HCT116 (cell line): ENCODE results near the gene UBE2D2. TPM values are rescaled to one million over a fixed set of nuclear protein-coding genes. Genes with fewer than 3 reads are reported as not detected.
A peak's percentile ranks its signal among the peaks of the same experiment; 100 is the strongest.

Source experiments
- ATAC-seq: fragments of 200-7000 bp; cut with Tn5 transposase; 2 replicates; pipeline ENCODE4 v1.9.1; 2020; ENCODE audit warnings: mild to moderate bottlenecking, moderate library complexity
- BruUV-seq: library from RNA; stranded (reverse); fragments of 400-500 nt; replicated peaks from 2 replicates; lab custom pipeline; 2021; lab: Mats Ljungman, UMichigan
- CTCF ChIA-PET: fragments of 300-600 bp; sonication (Branson Sonifier 250); formaldehyde crosslinking; loops from one replicate; lab custom pipeline; 2021; ENCODE audit warnings: antibody characterized with exemption; lab: Charles Lee
- POLR2A ChIA-PET: fragments of 300-600, 350-600 bp; sonication (Branson Sonifier 250); formaldehyde crosslinking; loops from one replicate; lab custom pipeline; 2021; ENCODE audit warnings: antibody characterized with exemption; lab: Charles Lee
- RAD21 ChIA-PET, 2 experiments: fragments of 300-600 bp; sonication (Branson Sonifier 250); formaldehyde crosslinking; loops; one replicate each; lab custom pipeline; 2023; ENCODE audit warnings: low total read pairs in 2 of 2; ENCODE audit not compliant: uncharacterized antibody in 2 of 2, unreplicated experiment in 2 of 2, low non-redundant PET in 1 of 2; lab: Charles Lee
- DNase-seq: peaks from one replicate; pipeline ENCODE4 v3.0.0-alpha.2; 2010; ENCODE audit warnings: low read depth, low spot score
- H2AFZ ChIP-seq: fragments of 200-600 bp; shearing (Covaris generic), sonication (generic); 2 replicates; pipeline ENCODE4 v1.6.1; 2017; ENCODE audit warnings: low read depth, mixed run types, mixed read lengths, antibody characterized with exemption, low read length; ENCODE audit not compliant: poor library complexity, severe bottlenecking
- H3K27ac ChIP-seq: 2 replicates; pipeline ENCODE4 v1.5.1; 2012; ENCODE audit warnings: low read depth, low read length
- H3K27me3 ChIP-seq: fragments of 200-600 bp; sonication (generic); 2 replicates; pipeline ENCODE4 v1.6.1; 2016; ENCODE audit warnings: mixed run types, low read length, mixed read lengths; ENCODE audit not compliant: insufficient read depth
- H3K36me3 ChIP-seq, 2 experiments: fragments of 200-500 bp in 1 of 2; fragments of 200-600 bp in 1 of 2; sonication (Bioruptor generic) in 1 of 2; sonication (generic) in 1 of 2; 2 replicates each; pipeline versions ENCODE4 v1.5.1 to v1.6.1; 2014 to 2016; ENCODE audit warnings: low read length in 2 of 2, inconsistent platforms in 1 of 2, mixed read lengths in 1 of 2, mixed run types in 1 of 2; ENCODE audit not compliant: insufficient read depth in 2 of 2, control insufficient read depth in 1 of 2
- H3K4me1 ChIP-seq, 2 experiments: fragments of 200-600 bp in 1 of 2; sonication (generic) in 1 of 2; 2 replicates each; pipeline versions ENCODE4 v1.5.1 to v1.6.1; 2012 to 2017; ENCODE audit warnings: low read length in 2 of 2, inconsistent platforms in 1 of 2, mild to moderate bottlenecking in 1 of 2, mixed read lengths in 1 of 2, mixed run types in 1 of 2, moderate library complexity in 1 of 2; ENCODE audit not compliant: insufficient read depth in 2 of 2, control insufficient read depth in 1 of 2
- H3K4me2 ChIP-seq: fragments of 200-600 bp; sonication (generic); 2 replicates; pipeline ENCODE4 v1.6.1; 2017; ENCODE audit warnings: mixed run types, low read length, mixed read lengths
- H3K4me3 ChIP-seq, 2 experiments: fragments of 200-600 bp in 1 of 2; sonication (generic) in 1 of 2; replicated peaks in 1 of 2; 2 replicates each; pipeline ENCODE4 v1.5.1; 2011 to 2016; ENCODE audit warnings: low read length in 2 of 2, control low read depth in 1 of 2, low read depth in 1 of 2, mild to moderate bottlenecking in 1 of 2, mixed read lengths in 1 of 2, mixed run types in 1 of 2
- H3K79me2 ChIP-seq: fragments of 200-600 bp; sonication (generic); 2 replicates; pipeline ENCODE4 v1.6.1; 2017; ENCODE audit warnings: mild to moderate bottlenecking, mixed run types, low read length, moderate library complexity, mixed read lengths; ENCODE audit not compliant: insufficient read depth
- H3K9ac ChIP-seq: fragments of 200-600 bp; sonication (generic); 2 replicates; pipeline ENCODE4 v1.6.1; 2016; ENCODE audit warnings: low read length, mixed read lengths
- H3K9me2 ChIP-seq: fragments of 200-600 bp; sonication (generic), shearing (Covaris generic); 2 replicates; pipeline ENCODE4 v1.6.1; 2017; ENCODE audit warnings: mixed run types, mild to moderate bottlenecking, moderate library complexity; ENCODE audit not compliant: insufficient read depth
- H3K9me3 ChIP-seq, 2 experiments: fragments of 200-500 bp in 1 of 2; fragments of 200-600 bp in 1 of 2; sonication (Bioruptor generic) in 1 of 2; sonication (generic) in 1 of 2; 2 replicates each; pipeline ENCODE4 v1.6.1; 2014 to 2017; ENCODE audit warnings: low read length in 2 of 2, mixed read lengths in 2 of 2, inconsistent platforms in 1 of 2, low read depth in 1 of 2, mild to moderate bottlenecking in 1 of 2, mixed run types in 1 of 2, moderate library complexity in 1 of 2; ENCODE audit not compliant: control insufficient read depth in 1 of 2, insufficient read depth in 1 of 2
- H4K20me1 ChIP-seq: fragments of 200-600 bp; sonication (generic), shearing (Covaris generic); 2 replicates; pipeline ENCODE4 v1.6.1; 2017; ENCODE audit warnings: mixed run types, mild to moderate bottlenecking, moderate library complexity; ENCODE audit not compliant: insufficient read depth
- CEBPB ChIP-seq: IDR thresholded peaks from 2 replicates; pipeline ENCODE4 v1.6.1; 2012; ENCODE audit warnings: low read depth
- CTCF ChIP-seq, 3 experiments: fragments of 200-600 bp in 1 of 3; sonication (generic) in 1 of 3; IDR thresholded peaks in 2 of 3; conservative IDR thresholded peaks in 1 of 3; 2 replicates each; pipeline ENCODE4 v1.5.1; 2012 to 2017; ENCODE audit warnings: low read depth in 2 of 3, low read length in 2 of 3, antibody characterized with exemption in 1 of 3, borderline replicate concordance in 1 of 3, control low read depth in 1 of 3, mild to moderate bottlenecking in 1 of 3, mixed read lengths in 1 of 3, mixed run types in 1 of 3, moderate library complexity in 1 of 3; ENCODE audit not compliant: insufficient read depth in 1 of 3
- ELF1 ChIP-seq: IDR thresholded peaks from 2 replicates; pipeline ENCODE4 v1.6.1; 2012; ENCODE audit warnings: low read depth, borderline replicate concordance
- EZH2 ChIP-seq: fragments of 200-600 bp; sonication (generic); IDR thresholded peaks from 2 replicates; pipeline ENCODE4 v1.6.1; 2017; ENCODE audit warnings: antibody characterized with exemption, mixed run types
- EZH2phosphoT487 ChIP-seq: fragments of 200-600 bp; IDR thresholded peaks from 2 replicates; pipeline ENCODE4 v1.6.1; 2018; ENCODE audit warnings: antibody characterized with exemption, borderline replicate concordance
- MAX ChIP-seq: IDR thresholded peaks from 2 replicates; pipeline ENCODE4 v1.6.1; 2012
- POLR2A ChIP-seq: IDR thresholded peaks from 2 replicates; pipeline ENCODE4 v1.7.0; 2011; ENCODE audit warnings: borderline replicate concordance; ENCODE audit not compliant: insufficient read depth, insufficient read length; ENCODE audit errors: extremely low read depth
- POLR2AphosphoS5 ChIP-seq: IDR thresholded peaks from 2 replicates; pipeline ENCODE4 v1.6.1; 2011; ENCODE audit warnings: mild to moderate bottlenecking, low read depth, low read length, moderate library complexity
- SIN3A ChIP-seq: IDR thresholded peaks from 2 replicates; pipeline ENCODE4 v1.6.1; 2012; ENCODE audit warnings: low read depth
- SP1 ChIP-seq: IDR thresholded peaks from 2 replicates; pipeline ENCODE4 v1.6.1; 2012; ENCODE audit warnings: low read depth
- SRF ChIP-seq: IDR thresholded peaks from 2 replicates; pipeline ENCODE4 v1.6.1; 2012; ENCODE audit warnings: low read depth
- YY1 ChIP-seq: IDR thresholded peaks from 2 replicates; pipeline ENCODE4 v1.6.1; 2011; ENCODE audit warnings: low read length, low read depth, moderate library complexity, mild to moderate bottlenecking; ENCODE audit not compliant: insufficient replicate concordance; ENCODE audit errors: extremely low read depth
- ZNF274 ChIP-seq: fragments of 200-500 bp; sonication (Bioruptor generic); IDR thresholded peaks from 2 replicates; pipeline ENCODE4 v1.6.1; 2014; ENCODE audit warnings: mild to moderate bottlenecking, low read depth, low read length, inconsistent platforms
- intact Hi-C: fragments of 100-400 bp; cut with micrococcal nuclease; formaldehyde crosslinking; loops from 2 replicates; pipeline ENCODE4 v1.10.0; 2022
- total RNA-seq: library from RNA; stranded (reverse); gene quantifications from one replicate; pipeline ENCODE4 v1.2.1, GENCODE V29; 2021; ENCODE audit not compliant: unreplicated experiment
- TF ChIP-seq, protein P1 (sequence below): IDR thresholded peaks from 2 replicates; pipeline ENCODE4 v1.6.1; 2012
- TF ChIP-seq, protein P2 (sequence below): IDR thresholded peaks from 2 replicates; pipeline ENCODE4 v1.6.1; 2012; ENCODE audit warnings: low read depth

UBE2D2 gene
- total RNA-seq, 1 experiment from 2014 or later: 140 TPM

DNA sequence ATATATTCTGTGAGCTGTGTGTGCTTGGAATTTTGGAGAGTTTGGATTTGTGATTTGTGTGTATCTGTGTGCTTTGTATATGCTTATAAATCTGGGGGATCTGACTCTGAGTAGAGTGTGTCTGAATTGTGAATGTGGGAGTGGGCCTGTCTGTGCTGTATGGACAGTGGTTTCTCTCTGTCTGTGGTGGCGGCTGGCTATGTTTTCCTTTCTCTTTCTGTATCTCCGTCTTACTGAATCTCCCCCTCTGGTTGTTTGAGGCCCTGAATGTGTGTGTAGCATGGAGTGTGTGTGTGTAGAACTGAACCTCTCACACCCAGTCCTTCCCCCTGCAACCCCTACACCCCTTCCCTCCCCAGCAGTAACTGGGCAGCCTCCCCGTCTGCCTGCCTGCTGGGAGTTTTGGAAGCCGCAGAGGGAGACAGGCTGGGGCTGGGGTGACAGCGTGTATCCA, 91.7 kb downstream of the UBE2D2 start:
- DNase-seq: no peak
- peak overlapping the region; percentile 84 for H3K4me2 ChIP-seq
- no peak overlapping the region for H2AFZ ChIP-seq
- peaks cover 72 to 84% of the 10 kb centered on the region in 2 experiments for H3K4me1 ChIP-seq
- no peaks in the 10 kb centered on the region for H3K9me2 ChIP-seq
- peaks cover 6% of the 10 kb centered on the region; the same call in 1 of the 2 replicates for H4K20me1 ChIP-seq
- H3K36me3 ChIP-seq: no peaks in the 10 kb centered on the region
- ChIA-PET RAD21 (interaction anchor here in 1 of 2 experiments (0.6 kb wide), 1 partner anchor 91 kb away, joined by 5 read pairs; no protein-coding TSS in a partner anchor), CTCF (interaction anchor here (1.3 kb wide), 1 partner anchor 17 kb away, joined by 3 read pairs; no protein-coding TSS in a partner anchor), POLR2A (no interaction called here)
- no peaks in the 10 kb centered on the region for H3K9me3 ChIP-seq
- intact Hi-C loops: no loop called here
- peak overlapping the region; percentile 57 for H3K9ac ChIP-seq
- BruUV-seq: no TSS peak
- H3K79me2 ChIP-seq: peaks cover 87% of the 10 kb centered on the region
- H3K4me3 ChIP-seq: peak overlapping the region in 1 of 2 experiments; percentile 46; a peak in 1 of 4 replicates
- TF ChIP-seq, protein P1, sequence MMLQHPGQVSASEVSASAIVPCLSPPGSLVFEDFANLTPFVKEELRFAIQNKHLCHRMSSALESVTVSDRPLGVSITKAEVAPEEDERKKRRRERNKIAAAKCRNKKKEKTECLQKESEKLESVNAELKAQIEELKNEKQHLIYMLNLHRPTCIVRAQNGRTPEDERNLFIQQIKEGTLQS: no peak
- TF ChIP-seq, protein P2, sequence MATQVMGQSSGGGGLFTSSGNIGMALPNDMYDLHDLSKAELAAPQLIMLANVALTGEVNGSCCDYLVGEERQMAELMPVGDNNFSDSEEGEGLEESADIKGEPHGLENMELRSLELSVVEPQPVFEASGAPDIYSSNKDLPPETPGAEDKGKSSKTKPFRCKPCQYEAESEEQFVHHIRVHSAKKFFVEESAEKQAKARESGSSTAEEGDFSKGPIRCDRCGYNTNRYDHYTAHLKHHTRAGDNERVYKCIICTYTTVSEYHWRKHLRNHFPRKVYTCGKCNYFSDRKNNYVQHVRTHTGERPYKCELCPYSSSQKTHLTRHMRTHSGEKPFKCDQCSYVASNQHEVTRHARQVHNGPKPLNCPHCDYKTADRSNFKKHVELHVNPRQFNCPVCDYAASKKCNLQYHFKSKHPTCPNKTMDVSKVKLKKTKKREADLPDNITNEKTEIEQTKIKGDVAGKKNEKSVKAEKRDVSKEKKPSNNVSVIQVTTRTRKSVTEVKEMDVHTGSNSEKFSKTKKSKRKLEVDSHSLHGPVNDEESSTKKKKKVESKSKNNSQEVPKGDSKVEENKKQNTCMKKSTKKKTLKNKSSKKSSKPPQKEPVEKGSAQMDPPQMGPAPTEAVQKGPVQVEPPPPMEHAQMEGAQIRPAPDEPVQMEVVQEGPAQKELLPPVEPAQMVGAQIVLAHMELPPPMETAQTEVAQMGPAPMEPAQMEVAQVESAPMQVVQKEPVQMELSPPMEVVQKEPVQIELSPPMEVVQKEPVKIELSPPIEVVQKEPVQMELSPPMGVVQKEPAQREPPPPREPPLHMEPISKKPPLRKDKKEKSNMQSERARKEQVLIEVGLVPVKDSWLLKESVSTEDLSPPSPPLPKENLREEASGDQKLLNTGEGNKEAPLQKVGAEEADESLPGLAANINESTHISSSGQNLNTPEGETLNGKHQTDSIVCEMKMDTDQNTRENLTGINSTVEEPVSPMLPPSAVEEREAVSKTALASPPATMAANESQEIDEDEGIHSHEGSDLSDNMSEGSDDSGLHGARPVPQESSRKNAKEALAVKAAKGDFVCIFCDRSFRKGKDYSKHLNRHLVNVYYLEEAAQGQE: no peak
- TF ChIP-seq ZNF274 (no peak), MAX (no peak), CEBPB (no peak), EZH2 (no peak), SP1 (no peak), YY1 (no peak), POLR2AphosphoS5 (no peak), CTCF (IDR thresholded peaks at IDR 0.05 in 2 of 3, conservative IDR thresholded peaks at IDR 0.05 in 1 of 3; ENCODE audit: borderline replicate concordance in 1 of 3, insufficient read depth in 1 of 3, low read depth in 2 of 3, low read length in 2 of 3) (no peak), SIN3A (no peak), POLR2A (no peak), EZH2phosphoT487 (no peak), SRF (no peak), ELF1 (no peak)
- no peaks in the 10 kb centered on the region for H3K27me3 ChIP-seq
- no peak for ATAC-seq
- peak overlapping the region; percentile 88; the same call in 1 of the 2 replicates for H3K27ac ChIP-seq
